Omental fat pad (tissue), 4 donors: ENCODE data around the gene ATP13A1. TPM values are rescaled to one million over a fixed set of nuclear protein-coding genes. Genes with fewer than 3 reads are reported as not detected.

Experiments used
- ATAC-seq: fragments of 150-250 bp; one replicate; pipeline ENCODE4 v1.9.1; 2016; ENCODE audit warnings: mild to moderate bottlenecking, moderate library complexity; ENCODE audit not compliant: low FRiP score
- DNase-seq: peaks from one replicate; pipeline ENCODE4 v3.0.0-alpha.2; 2019; ENCODE audit warnings: low spot score
- total RNA-seq, 4 donors: library from RNA; depleted of rRNA; stranded (reverse); fragments of >200 nt; gene quantifications; one replicate each; pipeline ENCODE4 v1.1.0, GENCODE V29; 2016
- TF ChIP-seq, protein P1 (sequence below), 3 donors: fragments of 450-650 bp; IDR thresholded peaks; one replicate each; pipeline ENCODE4 v1.5.1; 2016 to 2017; ENCODE audit warnings: antibody characterized with exemption in 3 of 3, mild to moderate bottlenecking in 3 of 3, moderate library complexity in 2 of 3

The ATP13A1 gene
- total RNA-seq, 4 donors from 2014 or later, result 100 to 255 (median 143) TPM

GRCh38 chr19:19661675-19662251 is 1.7 kb downstream of the ATP13A1 start:
- no peak for DNase-seq

GRCh38 chr19:19661141-19661674 is 2.3 kb downstream of the ATP13A1 start:
- ATAC-seq, result no peak
- TF ChIP-seq, protein P1, sequence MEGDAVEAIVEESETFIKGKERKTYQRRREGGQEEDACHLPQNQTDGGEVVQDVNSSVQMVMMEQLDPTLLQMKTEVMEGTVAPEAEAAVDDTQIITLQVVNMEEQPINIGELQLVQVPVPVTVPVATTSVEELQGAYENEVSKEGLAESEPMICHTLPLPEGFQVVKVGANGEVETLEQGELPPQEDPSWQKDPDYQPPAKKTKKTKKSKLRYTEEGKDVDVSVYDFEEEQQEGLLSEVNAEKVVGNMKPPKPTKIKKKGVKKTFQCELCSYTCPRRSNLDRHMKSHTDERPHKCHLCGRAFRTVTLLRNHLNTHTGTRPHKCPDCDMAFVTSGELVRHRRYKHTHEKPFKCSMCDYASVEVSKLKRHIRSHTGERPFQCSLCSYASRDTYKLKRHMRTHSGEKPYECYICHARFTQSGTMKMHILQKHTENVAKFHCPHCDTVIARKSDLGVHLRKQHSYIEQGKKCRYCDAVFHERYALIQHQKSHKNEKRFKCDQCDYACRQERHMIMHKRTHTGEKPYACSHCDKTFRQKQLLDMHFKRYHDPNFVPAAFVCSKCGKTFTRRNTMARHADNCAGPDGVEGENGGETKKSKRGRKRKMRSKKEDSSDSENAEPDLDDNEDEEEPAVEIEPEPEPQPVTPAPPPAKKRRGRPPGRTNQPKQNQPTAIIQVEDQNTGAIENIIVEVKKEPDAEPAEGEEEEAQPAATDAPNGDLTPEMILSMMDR (IDR thresholded peaks at IDR 0.05), result no peak
- DNase-seq, result no peak

More at GRCh38 chr19:19661675-19662251, 1.7 kb downstream of the ATP13A1 start:
- no peak for ATAC-seq
- TF ChIP-seq, protein P1 (IDR thresholded peaks at IDR 0.05), result no peak

- ATAC-seq (no peak), DNase-seq (no peak)
- TF ChIP-seq, protein P1 (IDR thresholded peaks at IDR 0.05), result no peak
These were observed 3.7 kb downstream of the ATP13A1 start for GRCh38 chr19:19659646-19660245.

- ATAC-seq (no peak), DNase-seq (no peak)
- TF ChIP-seq, protein P1 (IDR thresholded peaks at IDR 0.05), result no peak
These were observed 6.1 kb downstream of the ATP13A1 start for GRCh38 chr19:19657397-19657783.

GRCh38 chr19:19656451-19657396 is 6.8 kb downstream of the ATP13A1 start:
- TF ChIP-seq, protein P1 (IDR thresholded peaks at IDR 0.05), result no peak
- DNase-seq (no peak), ATAC-seq (no peak)

DNA sequence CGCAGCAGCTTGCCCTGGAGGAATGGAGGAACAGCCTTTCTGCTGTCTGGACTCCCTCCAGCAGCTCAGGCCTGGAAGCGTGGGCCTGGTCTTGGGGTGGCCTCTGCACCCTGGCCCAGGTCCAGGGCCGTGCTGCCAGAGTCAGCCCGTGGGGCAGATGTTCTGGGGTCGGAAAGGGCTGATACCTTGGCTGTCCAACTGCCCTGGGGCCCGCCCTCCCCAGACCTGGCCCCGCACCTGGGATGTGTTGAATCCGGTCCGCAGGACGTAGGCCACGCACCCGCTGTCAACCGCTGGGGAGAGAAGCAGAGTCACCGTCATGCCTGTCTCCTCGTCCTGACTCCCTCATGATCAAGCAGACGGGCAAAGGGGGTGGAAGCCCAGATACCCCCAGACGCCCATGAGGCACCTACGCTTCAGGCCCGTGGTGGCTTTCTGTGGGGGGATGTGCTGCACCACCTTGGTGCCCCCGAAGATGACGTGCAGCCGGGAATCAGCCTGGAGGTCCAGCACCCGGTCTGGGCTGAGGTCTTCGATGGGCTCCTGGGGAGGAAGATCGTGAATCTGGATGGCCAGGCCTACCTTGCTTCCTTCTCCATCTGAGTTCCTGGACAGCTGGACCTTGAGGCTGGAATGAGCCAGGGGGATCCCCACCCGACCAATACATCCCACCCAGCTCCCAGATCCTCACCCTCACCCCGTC is 7.7 kb downstream of the ATP13A1 start:
- TF ChIP-seq, protein P1 (IDR thresholded peaks at IDR 0.05), result no peak
- DNase-seq (no peak), ATAC-seq (no peak)
